Measurements from ENCODE around the gene SPNS2. TPM values are rescaled to one million over a fixed set of nuclear protein-coding genes. Genes with fewer than 3 reads are reported as not detected.

SPNS2 gene
- total RNA-seq, 1 experiment from 2014 or later = 0.33 TPM

- WGBS (ENCODE audit: extremely low coverage, insufficient read length, low lambda C conversion rate) = no CpG with 5 or more reads among the region's 8 CpGs
- Histone ChIP-seq H2AK5ac (ENCODE audit: insufficient read length, low read length) (no peak overlapping the region), H3K23ac (ENCODE audit: insufficient read length, low read depth, low read length) (no peak overlapping the region), H3K23me2 (ENCODE audit: insufficient read length, low read depth, low read length, poor library complexity, severe bottlenecking) (no peaks in the 10 kb centered on the region), H3K79me1 (ENCODE audit: insufficient read depth, low read depth, low read length, poor library complexity, severe bottlenecking) (no peaks in the 10 kb centered on the region), H3K27ac (ENCODE audit: insufficient read length, low read depth, low read length) (no peak overlapping the region), H2AFZ (ENCODE audit: low read length) (no peak overlapping the region), H2BK12ac (ENCODE audit: insufficient read length, low read depth, low read length) (no peak overlapping the region), H3K14ac (ENCODE audit: insufficient read depth, low read length) (no peak overlapping the region), H4K20me1 (ENCODE audit: control insufficient read depth, insufficient read depth, insufficient read length) (no peaks in the 10 kb centered on the region), H3K27me3 (ENCODE audit: insufficient read depth, low read length) (no peaks in the 10 kb centered on the region), H3K9me3 (ENCODE audit: control insufficient read depth, low read depth, low read length) (no peaks in the 10 kb centered on the region), H3K4me1 (ENCODE audit: insufficient read depth, low read length) (no peaks in the 10 kb centered on the region), H4K91ac (ENCODE audit: insufficient read length, low read depth, low read length) (no peak overlapping the region), H2BK20ac (ENCODE audit: low read depth, low read length, poor library complexity, severe bottlenecking) (no peak overlapping the region), H3K18ac (ENCODE audit: insufficient read length, low read depth, low read length) (no peak overlapping the region), H2BK5ac (ENCODE audit: insufficient read length, low read length) (no peak overlapping the region), H4K5ac (ENCODE audit: insufficient read length, low read depth, low read length) (no peak overlapping the region), H4K8ac (replicated peaks; ENCODE audit: insufficient read length, low read depth, low read length) (no peak overlapping the region), H3K4me2 (ENCODE audit: insufficient read depth, insufficient read length, low read length) (no peak overlapping the region), H3K56ac (ENCODE audit: insufficient read length, low read depth, low read length) (no peak overlapping the region), H2BK120ac (ENCODE audit: low read depth, low read length, poor library complexity, severe bottlenecking) (no peak overlapping the region), H3K4ac (ENCODE audit: low read depth, low read length) (no peak overlapping the region), H2BK15ac (ENCODE audit: low read depth, low read length) (no peak overlapping the region), H3K9ac (ENCODE audit: extremely low read depth, insufficient read length, low read length) (no peak overlapping the region), H3T11ph (ENCODE audit: low read length) (no peak overlapping the region), H3K79me2 (ENCODE audit: insufficient read depth, low read length) (no peaks in the 10 kb centered on the region)
- no peak overlapping the region for H3K4me3 Mint-ChIP-seq
- TF ChIP-seq, protein P1, sequence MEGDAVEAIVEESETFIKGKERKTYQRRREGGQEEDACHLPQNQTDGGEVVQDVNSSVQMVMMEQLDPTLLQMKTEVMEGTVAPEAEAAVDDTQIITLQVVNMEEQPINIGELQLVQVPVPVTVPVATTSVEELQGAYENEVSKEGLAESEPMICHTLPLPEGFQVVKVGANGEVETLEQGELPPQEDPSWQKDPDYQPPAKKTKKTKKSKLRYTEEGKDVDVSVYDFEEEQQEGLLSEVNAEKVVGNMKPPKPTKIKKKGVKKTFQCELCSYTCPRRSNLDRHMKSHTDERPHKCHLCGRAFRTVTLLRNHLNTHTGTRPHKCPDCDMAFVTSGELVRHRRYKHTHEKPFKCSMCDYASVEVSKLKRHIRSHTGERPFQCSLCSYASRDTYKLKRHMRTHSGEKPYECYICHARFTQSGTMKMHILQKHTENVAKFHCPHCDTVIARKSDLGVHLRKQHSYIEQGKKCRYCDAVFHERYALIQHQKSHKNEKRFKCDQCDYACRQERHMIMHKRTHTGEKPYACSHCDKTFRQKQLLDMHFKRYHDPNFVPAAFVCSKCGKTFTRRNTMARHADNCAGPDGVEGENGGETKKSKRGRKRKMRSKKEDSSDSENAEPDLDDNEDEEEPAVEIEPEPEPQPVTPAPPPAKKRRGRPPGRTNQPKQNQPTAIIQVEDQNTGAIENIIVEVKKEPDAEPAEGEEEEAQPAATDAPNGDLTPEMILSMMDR (conservative IDR thresholded peaks at IDR 0.05) = no peak
- peaks cover 7% of the 10 kb centered on the region for H3K27me3 Mint-ChIP-seq (ENCODE audit: low read depth)
- no peaks in the 10 kb centered on the region for H3K4me1 Mint-ChIP-seq
- H3K27ac Mint-ChIP-seq = no peak overlapping the region
- peaks cover 3 to 6% of the 10 kb centered on the region in 2 experiments; a peak in 3 of 5 replicates for H3K9me3 Mint-ChIP-seq
- no peak for DNase-seq
- no peaks in the 10 kb centered on the region for H3K36me3 Mint-ChIP-seq (ENCODE audit: insufficient read depth in 1 of 3, low read depth in 3 of 3)
Observed at GRCh38 chr17:4465786-4466185, 32.9 kb upstream of the SPNS2 start.
